Lung (tissue), 12 donors: ENCODE data around the gene BBS10. TPM values are rescaled to one million over a fixed set of nuclear protein-coding genes. Genes with fewer than 3 reads are reported as not detected.

Experiments used
- ATAC-seq: fragments of 200-7000 bp; cut with Tn5 transposase; one replicate; pipeline ENCODE4 v1.9.1; 2020; ENCODE audit warnings: moderate number of reproducible peaks; ENCODE audit not compliant: insufficient read depth, low FRiP score
- DNase-seq, 3 donors: peaks; one replicate each; pipeline ENCODE4 v3.0.0-alpha.2; 2013 to 2017
- H3K27ac ChIP-seq, 2 donors: one replicate each; pipeline ENCODE4 v1.5.1; 2013; ENCODE audit warnings: mild to moderate bottlenecking in 2 of 2, moderate library complexity in 2 of 2, control low read depth in 1 of 2, inconsistent platforms in 1 of 2, low read depth in 1 of 2, low read length in 1 of 2
- H3K27me3 ChIP-seq, 3 donors: one replicate each; pipeline ENCODE4 v1.5.1; 2013; ENCODE audit warnings: low read length in 2 of 3; ENCODE audit not compliant: control insufficient read depth in 3 of 3, insufficient read depth in 3 of 3
- H3K36me3 ChIP-seq, 4 donors: one replicate each; pipeline ENCODE4 v1.5.1; 2013; ENCODE audit warnings: low read length in 4 of 4, mild to moderate bottlenecking in 1 of 4, moderate library complexity in 1 of 4; ENCODE audit not compliant: control insufficient read depth in 4 of 4, insufficient read depth in 4 of 4
- H3K4me1 ChIP-seq, 5 donors: one replicate each; pipeline ENCODE4 v1.5.1; 2013; ENCODE audit warnings: low read length in 5 of 5, mild to moderate bottlenecking in 2 of 5, moderate library complexity in 1 of 5; ENCODE audit not compliant: control insufficient read depth in 5 of 5, insufficient read depth in 5 of 5
- H3K4me3 ChIP-seq: one replicate; pipeline ENCODE4 v1.5.1; 2013; ENCODE audit warnings: mild to moderate bottlenecking, control low read depth, moderate library complexity
- H3K9ac ChIP-seq, 2 donors: one replicate each; pipeline ENCODE4 v1.5.1; 2013; ENCODE audit warnings: low read length in 2 of 2, control low read depth in 1 of 2; ENCODE audit not compliant: insufficient read depth in 1 of 2
- H3K9me3 ChIP-seq, 4 donors: one replicate each; pipeline ENCODE4 v1.5.1; 2013; ENCODE audit warnings: low read length in 3 of 4, mild to moderate bottlenecking in 1 of 4, moderate library complexity in 1 of 4; ENCODE audit not compliant: control insufficient read depth in 4 of 4, insufficient read depth in 3 of 4
- WGBS, 2 donors: extraction: QIAGEN DNeasy Blood & Tissue Kit; methylation state at CpG; one replicate each; pipeline ENCODE4 v1.1.7; 2013; 5-methylcytosine and 5-hydroxymethylcytosine counted together
- polyA plus RNA-seq, 2 donors: library from polyadenylated mRNA; stranded (reverse); fragments of 200-250 nt; gene quantifications; one replicate each; pipeline ENCODE4 v1.2.1, GENCODE V29; 2013
- total RNA-seq, 2 donors: library from RNA; depleted of rRNA in 1 of 2; stranded (reverse); fragments of >200 nt in 1 of 2; gene quantifications; one replicate each; pipeline ENCODE4 v1.2.1, GENCODE V29; 2014 to 2021
- TF ChIP-seq, protein P1 (sequence below): IDR thresholded peaks from 2 replicates; pipeline ENCODE4 v1.5.1; 2012; ENCODE audit warnings: mild to moderate bottlenecking; ENCODE audit errors: control extremely low read depth, extremely low read depth
- donor health status: control.
- donor health status: control.
- donor health status: Bipolar disorder and iron deficiency.
- donor health status: healthy.
- donor health status: DM: yes; HTN: yes; CAD: no.

The BBS10 gene
- total and polyA plus RNA-seq, 4 donors = 5.1 to 28.9 (median 8.8) TPM

DNA sequence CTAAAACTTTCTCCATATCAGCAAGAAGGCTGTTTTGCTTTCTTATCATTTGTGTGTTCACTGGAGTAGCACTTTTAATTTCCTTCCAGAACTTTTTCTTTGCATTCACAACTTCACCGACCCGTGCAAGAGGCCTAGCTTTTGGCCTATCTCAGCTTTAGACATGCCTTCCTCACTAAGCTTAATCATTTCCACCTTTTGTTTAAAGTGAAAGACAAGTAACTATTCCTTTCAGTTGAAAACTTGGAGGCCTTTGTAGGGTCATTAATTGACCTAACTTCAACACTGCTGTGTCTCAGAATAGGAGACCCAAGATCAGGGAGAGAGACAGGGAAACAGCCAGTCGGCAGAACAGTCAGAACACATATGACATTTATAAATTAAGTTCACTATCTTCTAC is 39.3 kb downstream of the BBS10 start:
- 34 to 73% methylated on average over 3 of the region's 3 CpGs for WGBS, 2 donors
- no peaks in the 10 kb centered on the region for H3K9me3 ChIP-seq
- H3K4me1 ChIP-seq = no peaks in the 10 kb centered on the region
- DNase-seq (peak in 1 of 3 donors; percentile 16), ATAC-seq (no peak)
- no peak overlapping the region for H3K4me3 ChIP-seq
- no peak overlapping the region for H3K27ac ChIP-seq
- TF ChIP-seq, protein P1, sequence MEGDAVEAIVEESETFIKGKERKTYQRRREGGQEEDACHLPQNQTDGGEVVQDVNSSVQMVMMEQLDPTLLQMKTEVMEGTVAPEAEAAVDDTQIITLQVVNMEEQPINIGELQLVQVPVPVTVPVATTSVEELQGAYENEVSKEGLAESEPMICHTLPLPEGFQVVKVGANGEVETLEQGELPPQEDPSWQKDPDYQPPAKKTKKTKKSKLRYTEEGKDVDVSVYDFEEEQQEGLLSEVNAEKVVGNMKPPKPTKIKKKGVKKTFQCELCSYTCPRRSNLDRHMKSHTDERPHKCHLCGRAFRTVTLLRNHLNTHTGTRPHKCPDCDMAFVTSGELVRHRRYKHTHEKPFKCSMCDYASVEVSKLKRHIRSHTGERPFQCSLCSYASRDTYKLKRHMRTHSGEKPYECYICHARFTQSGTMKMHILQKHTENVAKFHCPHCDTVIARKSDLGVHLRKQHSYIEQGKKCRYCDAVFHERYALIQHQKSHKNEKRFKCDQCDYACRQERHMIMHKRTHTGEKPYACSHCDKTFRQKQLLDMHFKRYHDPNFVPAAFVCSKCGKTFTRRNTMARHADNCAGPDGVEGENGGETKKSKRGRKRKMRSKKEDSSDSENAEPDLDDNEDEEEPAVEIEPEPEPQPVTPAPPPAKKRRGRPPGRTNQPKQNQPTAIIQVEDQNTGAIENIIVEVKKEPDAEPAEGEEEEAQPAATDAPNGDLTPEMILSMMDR = no peak
- no peak overlapping the region for H3K9ac ChIP-seq
- no peaks in the 10 kb centered on the region for H3K36me3 ChIP-seq
- H3K27me3 ChIP-seq = no peaks in the 10 kb centered on the region

DNA sequence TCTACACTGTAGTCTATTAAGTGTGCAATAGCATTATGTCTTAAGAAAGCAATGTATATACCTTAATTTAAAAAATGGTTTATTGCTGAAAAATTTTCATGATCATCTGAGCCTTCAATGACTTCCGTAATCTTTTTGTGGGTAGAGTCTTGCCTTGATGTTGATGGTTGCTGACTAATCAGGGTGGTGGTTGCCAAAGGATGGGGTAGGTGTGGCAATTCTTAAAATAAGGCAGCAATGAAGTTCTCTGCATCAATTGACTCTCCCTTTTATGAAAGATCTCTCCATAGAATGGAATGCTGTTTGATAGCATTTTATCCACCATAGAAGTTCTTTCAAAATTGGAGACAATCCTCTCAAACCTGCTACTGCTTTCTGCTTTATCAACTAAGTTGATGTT is 41.1 kb downstream of the BBS10 start:
- ATAC-seq (no peak), DNase-seq (no peak)
- Histone ChIP-seq H3K4me3 (no peak overlapping the region), H3K4me1 (no peaks in the 10 kb centered on the region), H3K9me3 (no peaks in the 10 kb centered on the region), H3K27ac (no peak overlapping the region), H3K27me3 (no peaks in the 10 kb centered on the region), H3K36me3 (no peaks in the 10 kb centered on the region), H3K9ac (no peak overlapping the region)
- WGBS, 2 donors = 91 to 96% methylated on average over 1 of the region's 1 CpG
- TF ChIP-seq, protein P1 = no peak

- DNase-seq = no peak
- no peak for ATAC-seq
- Histone ChIP-seq H3K9ac (no peak overlapping the region), H3K27me3 (no peaks in the 10 kb centered on the region), H3K27ac (no peak overlapping the region), H3K4me3 (no peak overlapping the region), H3K36me3 (no peaks in the 10 kb centered on the region), H3K9me3 (no peaks in the 10 kb centered on the region), H3K4me1 (no peaks in the 10 kb centered on the region)
- TF ChIP-seq, protein P1 = no peak
- WGBS, 2 donors = 88 to 91% methylated on average over 6 of the region's 6 CpGs
Observed at GRCh38 chr12:76303989-76304460, 44.2 kb downstream of the BBS10 start.

DNA sequence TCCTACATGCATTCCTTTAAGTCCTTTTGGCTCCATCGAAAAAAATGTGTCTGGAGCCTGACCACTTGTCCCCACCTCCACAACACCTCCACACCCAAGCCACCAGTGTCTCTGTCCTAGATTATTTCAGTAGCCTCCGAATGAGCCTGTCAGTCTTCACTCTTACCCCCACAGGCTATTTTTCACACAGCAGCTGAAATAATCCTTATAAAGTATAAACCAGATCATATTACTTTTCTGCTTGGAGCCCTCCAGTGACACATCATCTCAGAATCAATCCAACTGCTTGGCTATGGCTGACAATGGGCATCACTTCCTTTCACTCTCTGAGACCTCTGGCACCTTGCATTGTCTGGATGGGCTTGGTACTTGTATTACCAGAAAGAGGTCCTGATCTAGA is 44.9 kb downstream of the BBS10 start:
- TF ChIP-seq, protein P1 = no peak
- WGBS, 2 donors = 84 to 97% methylated on average over 2 of the region's 2 CpGs
- ATAC-seq (no peak), DNase-seq (no peak)
- no peak overlapping the region for H3K4me3 ChIP-seq
- no peak overlapping the region for H3K9ac ChIP-seq
- no peak overlapping the region for H3K27ac ChIP-seq
- H3K36me3 ChIP-seq = no peaks in the 10 kb centered on the region
- no peaks in the 10 kb centered on the region for H3K27me3 ChIP-seq
- no peaks in the 10 kb centered on the region for H3K9me3 ChIP-seq
- H3K4me1 ChIP-seq = no peaks in the 10 kb centered on the region
